Measurements from ENCODE around the gene PRSS58. TPM values are rescaled to one million over a fixed set of nuclear protein-coding genes. Genes with fewer than 3 reads are reported as not detected.

Gene PRSS58
- total RNA-seq, 1 donor from 2014 or later, result not detected

GRCh38 chr7:142228537-142229104 lies 29.2 kb downstream of the PRSS58 start:
- Histone ChIP-seq H3K9ac (ENCODE audit: low read length) (no peak overlapping the region), H3K4me2 (ENCODE audit: low read length) (no peak overlapping the region), H3K27ac (ENCODE audit: low read depth, low read length) (no peak overlapping the region), H3K79me2 (ENCODE audit: insufficient read depth, low read length) (no peaks in the 10 kb centered on the region), H2AFZ (ENCODE audit: low read depth, low read length) (no peak overlapping the region), H3K36me3 (ENCODE audit: insufficient read depth, low read length) (no peaks in the 10 kb centered on the region), H3K4me1 (ENCODE audit: insufficient read depth, low read length) (no peaks in the 10 kb centered on the region), H4K20me1 (ENCODE audit: insufficient read depth, low read length) (no peaks in the 10 kb centered on the region), H3K9me3 (ENCODE audit: insufficient read depth, low read depth, low read length) (no peaks in the 10 kb centered on the region), H3K4me3 (ENCODE audit: insufficient read depth, low read depth, low read length) (no peak overlapping the region), H3K27me3 (ENCODE audit: insufficient read depth, low read length) (no peaks in the 10 kb centered on the region)
- Mint-ChIP-seq H3K9me3 (ENCODE audit: unreplicated experiment) (no peaks in the 10 kb centered on the region), H3K4me1 (ENCODE audit: low read depth, unreplicated experiment) (peaks cover 5% of the 10 kb centered on the region), H3K4me3 (ENCODE audit: unreplicated experiment) (no peak overlapping the region), H3K36me3 (ENCODE audit: low read depth, unreplicated experiment) (no peaks in the 10 kb centered on the region), H3K27ac (ENCODE audit: unreplicated experiment) (no peak overlapping the region), H3K27me3 (ENCODE audit: low read depth, unreplicated experiment) (peaks cover 8% of the 10 kb centered on the region)
- FAIRE-seq (no peak), DNase-seq (ENCODE audit: low read depth) (no peak)
- no peak for TF ChIP-seq EZH2 (IDR thresholded peaks at IDR 0.05; ENCODE audit: insufficient read depth, low read length)
- TF ChIP-seq, protein P1, sequence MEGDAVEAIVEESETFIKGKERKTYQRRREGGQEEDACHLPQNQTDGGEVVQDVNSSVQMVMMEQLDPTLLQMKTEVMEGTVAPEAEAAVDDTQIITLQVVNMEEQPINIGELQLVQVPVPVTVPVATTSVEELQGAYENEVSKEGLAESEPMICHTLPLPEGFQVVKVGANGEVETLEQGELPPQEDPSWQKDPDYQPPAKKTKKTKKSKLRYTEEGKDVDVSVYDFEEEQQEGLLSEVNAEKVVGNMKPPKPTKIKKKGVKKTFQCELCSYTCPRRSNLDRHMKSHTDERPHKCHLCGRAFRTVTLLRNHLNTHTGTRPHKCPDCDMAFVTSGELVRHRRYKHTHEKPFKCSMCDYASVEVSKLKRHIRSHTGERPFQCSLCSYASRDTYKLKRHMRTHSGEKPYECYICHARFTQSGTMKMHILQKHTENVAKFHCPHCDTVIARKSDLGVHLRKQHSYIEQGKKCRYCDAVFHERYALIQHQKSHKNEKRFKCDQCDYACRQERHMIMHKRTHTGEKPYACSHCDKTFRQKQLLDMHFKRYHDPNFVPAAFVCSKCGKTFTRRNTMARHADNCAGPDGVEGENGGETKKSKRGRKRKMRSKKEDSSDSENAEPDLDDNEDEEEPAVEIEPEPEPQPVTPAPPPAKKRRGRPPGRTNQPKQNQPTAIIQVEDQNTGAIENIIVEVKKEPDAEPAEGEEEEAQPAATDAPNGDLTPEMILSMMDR (IDR thresholded peaks at IDR 0.05; ENCODE audit: insufficient read depth, low read depth, low read length), result no peak

Other genes starting within 250 kb of the PRSS58 start
- 0.05 TPM in 2 replicates for gene MGAM2, start 146.3 kb downstream of the PRSS58 start, total RNA-seq

Data from astrocyte (in vitro differentiated cells and primary cell).